HEK293 (cell line): ENCODE measurements around the gene MRPS14.

ENCODE experiments used
- ELK4 ChIP-seq: IDR thresholded peaks from 2 replicates; pipeline ENCODE4 v1.6.1; 2011; ENCODE audit warnings: mild to moderate bottlenecking, low read depth, low read length, borderline replicate concordance
- WT1 ChIP-seq: fragments of 450-650 bp; formaldehyde crosslinking; IDR thresholded peaks from 2 replicates; pipeline ENCODE4 v1.5.1; 2016; ENCODE audit warnings: missing biosample characterization, missing genetic modification characterization
- ZBTB1 ChIP-seq: fragments of 450-650 bp; formaldehyde crosslinking; IDR thresholded peaks from 2 replicates; pipeline ENCODE4 v1.5.1; 2016; ENCODE audit warnings: missing biosample characterization, missing genetic modification characterization
- ZNF140 ChIP-seq: fragments of 450-650 bp; formaldehyde crosslinking; IDR thresholded peaks from 2 replicates; pipeline ENCODE4 v1.5.1; 2016; ENCODE audit warnings: missing biosample characterization, missing genetic modification characterization
- ZNF362 ChIP-seq: fragments of 450-650 bp; formaldehyde crosslinking; IDR thresholded peaks from 2 replicates; pipeline ENCODE4 v1.5.1; 2016; ENCODE audit warnings: missing biosample characterization, missing genetic modification characterization
- ZNF645 ChIP-seq: fragments of 450-650 bp; formaldehyde crosslinking; IDR thresholded peaks from 2 replicates; pipeline ENCODE4; 2016; ENCODE audit warnings: missing biosample characterization, missing genetic modification characterization
- ZNF701 ChIP-seq: fragments of 450-650 bp; formaldehyde crosslinking; IDR thresholded peaks from 2 replicates; pipeline ENCODE4 v1.5.1; 2016; ENCODE audit warnings: missing biosample characterization, missing genetic modification characterization
- ZSCAN30 ChIP-seq: fragments of 450-650 bp; IDR thresholded peaks from 2 replicates; pipeline ENCODE4 v1.5.1; 2018; ENCODE audit warnings: missing biosample characterization, mild to moderate bottlenecking, missing genetic modification characterization, moderate library complexity
- TF ChIP-seq, protein P1 (sequence below): fragments of 450-650 bp; formaldehyde crosslinking; IDR thresholded peaks from 2 replicates; pipeline ENCODE4 v1.5.1; 2016; ENCODE audit warnings: missing biosample characterization, missing genetic modification characterization
- TF ChIP-seq, protein P2 (sequence below): sonication (generic); formaldehyde crosslinking; IDR thresholded peaks from 2 replicates; pipeline ENCODE4 v1.8.1; 2022; ENCODE audit warnings: mild to moderate bottlenecking, moderate library complexity, missing genetic modification reagents
- TF ChIP-seq, protein P3 (sequence below): fragments of 450-650 bp; formaldehyde crosslinking; IDR thresholded peaks from 2 replicates; pipeline ENCODE4 v1.5.1; 2017; ENCODE audit warnings: missing biosample characterization, missing genetic modification characterization
- TF ChIP-seq, protein P4 (sequence below): fragments of 450-650 bp; formaldehyde crosslinking; IDR thresholded peaks from 2 replicates; pipeline ENCODE4 v1.5.1; 2016; ENCODE audit warnings: missing biosample characterization, missing genetic modification characterization

GRCh38 chr1:174995916-174996315 is 27.3 kb downstream of the MRPS14 start:
- TF ChIP-seq ZNF645 (no peak), ZNF140 (tag by site-specific recombination) (no peak), ZSCAN30 (tag by site-specific recombination) (no peak), ZNF362 (tag by site-specific recombination) (no peak), ZBTB1 (tag by site-specific recombination) (no peak), ELK4 (no peak), WT1 (tag by site-specific recombination) (no peak), ZNF701 (tag by site-specific recombination) (no peak)
- TF ChIP-seq, protein P1, sequence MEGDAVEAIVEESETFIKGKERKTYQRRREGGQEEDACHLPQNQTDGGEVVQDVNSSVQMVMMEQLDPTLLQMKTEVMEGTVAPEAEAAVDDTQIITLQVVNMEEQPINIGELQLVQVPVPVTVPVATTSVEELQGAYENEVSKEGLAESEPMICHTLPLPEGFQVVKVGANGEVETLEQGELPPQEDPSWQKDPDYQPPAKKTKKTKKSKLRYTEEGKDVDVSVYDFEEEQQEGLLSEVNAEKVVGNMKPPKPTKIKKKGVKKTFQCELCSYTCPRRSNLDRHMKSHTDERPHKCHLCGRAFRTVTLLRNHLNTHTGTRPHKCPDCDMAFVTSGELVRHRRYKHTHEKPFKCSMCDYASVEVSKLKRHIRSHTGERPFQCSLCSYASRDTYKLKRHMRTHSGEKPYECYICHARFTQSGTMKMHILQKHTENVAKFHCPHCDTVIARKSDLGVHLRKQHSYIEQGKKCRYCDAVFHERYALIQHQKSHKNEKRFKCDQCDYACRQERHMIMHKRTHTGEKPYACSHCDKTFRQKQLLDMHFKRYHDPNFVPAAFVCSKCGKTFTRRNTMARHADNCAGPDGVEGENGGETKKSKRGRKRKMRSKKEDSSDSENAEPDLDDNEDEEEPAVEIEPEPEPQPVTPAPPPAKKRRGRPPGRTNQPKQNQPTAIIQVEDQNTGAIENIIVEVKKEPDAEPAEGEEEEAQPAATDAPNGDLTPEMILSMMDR (tag by site-specific recombination) = no peak
- TF ChIP-seq, protein P2, sequence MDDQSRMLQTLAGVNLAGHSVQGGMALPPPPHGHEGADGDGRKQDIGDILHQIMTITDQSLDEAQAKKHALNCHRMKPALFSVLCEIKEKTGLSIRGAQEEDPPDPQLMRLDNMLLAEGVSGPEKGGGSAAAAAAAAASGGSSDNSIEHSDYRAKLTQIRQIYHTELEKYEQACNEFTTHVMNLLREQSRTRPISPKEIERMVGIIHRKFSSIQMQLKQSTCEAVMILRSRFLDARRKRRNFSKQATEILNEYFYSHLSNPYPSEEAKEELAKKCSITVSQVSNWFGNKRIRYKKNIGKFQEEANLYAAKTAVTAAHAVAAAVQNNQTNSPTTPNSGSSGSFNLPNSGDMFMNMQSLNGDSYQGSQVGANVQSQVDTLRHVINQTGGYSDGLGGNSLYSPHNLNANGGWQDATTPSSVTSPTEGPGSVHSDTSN (CRISPR knock-in tag) = no peak
- TF ChIP-seq, protein P3, sequence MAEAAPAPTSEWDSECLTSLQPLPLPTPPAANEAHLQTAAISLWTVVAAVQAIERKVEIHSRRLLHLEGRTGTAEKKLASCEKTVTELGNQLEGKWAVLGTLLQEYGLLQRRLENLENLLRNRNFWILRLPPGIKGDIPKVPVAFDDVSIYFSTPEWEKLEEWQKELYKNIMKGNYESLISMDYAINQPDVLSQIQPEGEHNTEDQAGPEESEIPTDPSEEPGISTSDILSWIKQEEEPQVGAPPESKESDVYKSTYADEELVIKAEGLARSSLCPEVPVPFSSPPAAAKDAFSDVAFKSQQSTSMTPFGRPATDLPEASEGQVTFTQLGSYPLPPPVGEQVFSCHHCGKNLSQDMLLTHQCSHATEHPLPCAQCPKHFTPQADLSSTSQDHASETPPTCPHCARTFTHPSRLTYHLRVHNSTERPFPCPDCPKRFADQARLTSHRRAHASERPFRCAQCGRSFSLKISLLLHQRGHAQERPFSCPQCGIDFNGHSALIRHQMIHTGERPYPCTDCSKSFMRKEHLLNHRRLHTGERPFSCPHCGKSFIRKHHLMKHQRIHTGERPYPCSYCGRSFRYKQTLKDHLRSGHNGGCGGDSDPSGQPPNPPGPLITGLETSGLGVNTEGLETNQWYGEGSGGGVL (tag by site-specific recombination) = no peak
- TF ChIP-seq, protein P4, sequence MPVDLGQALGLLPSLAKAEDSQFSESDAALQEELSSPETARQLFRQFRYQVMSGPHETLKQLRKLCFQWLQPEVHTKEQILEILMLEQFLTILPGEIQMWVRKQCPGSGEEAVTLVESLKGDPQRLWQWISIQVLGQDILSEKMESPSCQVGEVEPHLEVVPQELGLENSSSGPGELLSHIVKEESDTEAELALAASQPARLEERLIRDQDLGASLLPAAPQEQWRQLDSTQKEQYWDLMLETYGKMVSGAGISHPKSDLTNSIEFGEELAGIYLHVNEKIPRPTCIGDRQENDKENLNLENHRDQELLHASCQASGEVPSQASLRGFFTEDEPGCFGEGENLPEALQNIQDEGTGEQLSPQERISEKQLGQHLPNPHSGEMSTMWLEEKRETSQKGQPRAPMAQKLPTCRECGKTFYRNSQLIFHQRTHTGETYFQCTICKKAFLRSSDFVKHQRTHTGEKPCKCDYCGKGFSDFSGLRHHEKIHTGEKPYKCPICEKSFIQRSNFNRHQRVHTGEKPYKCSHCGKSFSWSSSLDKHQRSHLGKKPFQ (tag by site-specific recombination) = no peak
